ENCODE measurements around the gene TAS2R19.

Gene TAS2R19

GRCh38 chr12:10994307-10994706 is 28.1 kb downstream of the TAS2R19 start:
- DNase-seq (ENCODE audit: low read depth), result no peak
- H3K4me3 ChIP-seq (ENCODE audit: low read depth, low read length), result no peak overlapping the region
- TF ChIP-seq CTCF (conservative IDR thresholded peaks at IDR 0.05; ENCODE audit: low read depth, low read length), result no peak

- H3K4me3 ChIP-seq (ENCODE audit: low read depth, low read length), result no peak overlapping the region
- no peak for DNase-seq (ENCODE audit: low read depth)
- no peak for TF ChIP-seq CTCF (conservative IDR thresholded peaks at IDR 0.05; ENCODE audit: low read depth, low read length)
Observed at GRCh38 chr12:10989107-10989506, 33.3 kb downstream of the TAS2R19 start.

GRCh38 chr12:10986812-10987211 is 35.6 kb downstream of the TAS2R19 start, which contains the start of gene TAS2R50:
Gene TAS2R50, minus strand, starts transcription at chr12:10986912. Its CDS starts 52 bp downstream, at chr12:10986860.
- no peak for TF ChIP-seq CTCF (conservative IDR thresholded peaks at IDR 0.05; ENCODE audit: low read depth, low read length)
- no peak for DNase-seq (ENCODE audit: low read depth)
- no peak within 1 kb of the TSS for H3K4me3 ChIP-seq (ENCODE audit: low read depth, low read length)

GRCh38 chr12:10982244-10982643 is 40.2 kb downstream of the TAS2R19 start:
- no peak for TF ChIP-seq CTCF (conservative IDR thresholded peaks at IDR 0.05; ENCODE audit: low read depth, low read length)
- no peak for DNase-seq (ENCODE audit: low read depth)
- H3K4me3 ChIP-seq (ENCODE audit: low read depth, low read length), result no peak overlapping the region

- no peak for TF ChIP-seq CTCF (conservative IDR thresholded peaks at IDR 0.05; ENCODE audit: low read depth, low read length)
- H3K4me3 ChIP-seq (ENCODE audit: low read depth, low read length), result no peak overlapping the region
- no peak for DNase-seq (ENCODE audit: low read depth)
Observed at GRCh38 chr12:10974965-10975364, 47.5 kb downstream of the TAS2R19 start.

Measured in choroid plexus epithelial cell (primary cell).